Upper lobe of left lung (tissue), 4 donors: ENCODE results near the gene DHX9.

Experiments used
- CTCF ChIP-seq, 6 experiments: fragments of 450-650 bp in 4 of 6; fragments of 200-600 bp in 2 of 6; sonication (generic) in 2 of 6; IDR thresholded peaks; one replicate each; pipeline ENCODE4 v1.5.1; 2016 to 2019; ENCODE audit warnings: antibody characterized with exemption in 6 of 6
- EP300 ChIP-seq, 4 donors: sonication (generic); formaldehyde crosslinking; IDR thresholded peaks; one replicate each; pipeline ENCODE4 v1.5.1; 2017; ENCODE audit warnings: antibody characterized with exemption in 4 of 4, control low read depth in 2 of 4
- POLR2A ChIP-seq, 4 donors: fragments of 450-650 bp; IDR thresholded peaks; one replicate each; pipeline ENCODE4 v1.5.1; 2016 to 2017; ENCODE audit warnings: antibody characterized with exemption in 4 of 4, mild to moderate bottlenecking in 2 of 4
- POLR2AphosphoS5 ChIP-seq, 2 donors: sonication (generic); formaldehyde crosslinking; IDR thresholded peaks; one replicate each; pipeline ENCODE4 v1.5.1; 2017; ENCODE audit warnings: antibody characterized with exemption in 2 of 2

GRCh38 chr1:182888736-182889531, 49.8 kb downstream of the DHX9 start:
- TF ChIP-seq CTCF (IDR thresholded peaks at IDR 0.05) (no peak), POLR2AphosphoS5 (IDR thresholded peaks at IDR 0.05) (no peak), POLR2A (IDR thresholded peaks at IDR 0.05) (no peak), EP300 (IDR thresholded peaks at IDR 0.05) (no peak)
